Raji (cell line): ENCODE measurements around the gene NACA.

ENCODE experiments used
- POLR2A ChIP-seq: IDR thresholded peaks from 2 replicates; pipeline ENCODE4 v1.6.1; 2011; ENCODE audit warnings: low read depth, low read length, control low read depth; ENCODE audit not compliant: insufficient read depth

The NACA gene

DNA sequence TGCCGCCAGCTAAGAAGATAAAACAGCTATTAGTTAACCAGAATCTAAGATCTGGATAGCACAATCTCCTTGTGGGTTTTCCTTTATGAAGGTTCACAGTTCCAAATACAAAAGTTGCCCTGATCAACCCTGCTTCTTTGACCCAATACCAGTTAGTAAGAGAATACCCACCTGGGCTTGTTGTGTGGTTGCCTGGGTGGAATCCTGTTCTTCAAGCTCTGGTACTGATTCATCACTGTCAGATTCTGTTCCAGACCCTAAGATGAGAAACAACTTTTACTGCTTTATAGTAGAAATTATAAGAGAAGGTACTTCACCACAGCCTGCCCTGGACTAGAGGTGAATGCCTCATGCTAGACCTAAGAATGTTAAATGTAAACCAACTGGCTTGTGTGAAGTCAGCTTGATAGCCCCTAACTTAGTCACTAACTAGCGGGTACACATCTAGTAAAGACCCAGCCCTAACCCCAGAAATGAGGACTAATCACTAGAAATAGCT is 10.6 kb downstream of the NACA start:
- no peak for TF ChIP-seq POLR2A

DNA sequence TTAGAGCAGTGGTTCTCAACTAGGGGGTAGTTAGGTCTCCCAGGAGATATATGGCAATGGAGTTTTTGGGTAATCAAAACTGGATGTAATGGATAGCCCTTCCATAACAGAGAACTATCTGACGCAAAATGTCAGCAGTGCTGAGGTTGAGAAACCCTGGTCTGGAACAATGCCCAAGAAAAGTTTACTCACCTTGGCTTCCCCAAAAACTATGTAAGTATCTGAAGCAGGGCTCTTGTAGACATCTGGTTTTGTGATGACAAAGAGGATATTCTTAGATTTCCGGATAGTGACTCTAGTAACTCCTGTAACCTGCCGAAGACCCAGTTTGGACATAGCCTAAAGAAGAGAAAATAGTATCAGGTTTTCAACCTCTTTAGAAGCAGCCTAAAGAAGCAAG is 11.8 kb downstream of the NACA start:
- TF ChIP-seq POLR2A, result no peak

DNA sequence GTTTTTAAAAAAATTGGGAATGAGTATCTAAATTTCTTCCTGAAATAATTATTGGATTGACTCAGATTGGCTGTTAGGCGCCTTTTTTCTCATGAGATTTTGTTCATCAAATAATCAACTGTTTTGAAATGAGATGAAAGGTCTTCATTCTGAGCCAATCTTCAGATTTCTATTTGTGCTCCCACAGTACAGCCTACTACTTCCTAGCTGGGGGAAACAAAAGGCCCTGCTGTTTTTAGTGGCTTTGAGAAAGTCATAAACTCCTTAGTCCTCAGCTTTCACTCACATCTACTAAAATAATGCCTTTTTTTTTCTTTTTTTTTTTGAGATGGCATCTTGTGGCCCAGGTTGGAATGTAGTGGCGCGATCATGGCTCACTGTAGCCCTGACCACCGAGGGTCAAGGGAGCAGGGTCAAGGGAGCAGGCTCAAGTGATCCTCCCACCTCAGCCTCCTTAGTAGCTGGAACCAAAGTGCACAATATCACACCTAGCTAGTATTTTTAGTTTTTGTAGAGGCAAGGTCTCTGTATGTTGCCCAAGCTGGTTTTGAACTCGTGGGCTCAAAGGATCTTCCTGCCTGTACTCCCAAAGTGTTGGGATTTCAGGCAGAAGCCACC is 15.2 kb downstream of the NACA start:
- TF ChIP-seq POLR2A, result no peak

DNA sequence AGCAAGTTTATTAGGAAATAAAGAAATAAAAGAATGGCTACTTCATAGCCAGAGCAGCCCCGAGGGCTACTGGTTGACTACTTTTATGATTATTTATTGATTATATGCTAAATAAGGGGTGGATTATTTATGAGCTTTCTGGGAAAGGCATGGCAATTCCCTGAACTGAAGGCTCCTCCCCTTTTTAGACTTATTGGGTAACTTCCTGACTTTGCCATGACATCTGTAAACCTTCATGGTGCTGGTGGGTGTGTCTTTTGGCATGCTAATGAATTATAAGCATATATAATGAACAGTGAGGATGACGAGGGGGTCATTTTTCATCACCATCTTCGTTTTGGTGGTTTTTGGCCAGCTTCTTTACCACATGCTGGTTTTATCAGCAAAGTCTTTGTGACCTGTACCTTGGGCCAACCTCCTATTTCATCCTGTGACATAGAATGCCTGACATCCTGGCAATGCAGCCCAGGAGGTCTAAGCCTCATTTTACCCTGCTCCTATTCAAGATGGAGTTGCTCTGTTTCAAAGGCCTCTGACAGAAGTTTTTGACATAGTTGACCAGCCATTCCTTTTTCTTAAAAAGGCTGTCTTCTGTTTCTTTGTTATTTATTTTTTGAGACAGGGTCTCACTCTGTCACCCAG is 26.0 kb downstream of the NACA start:
- no peak for TF ChIP-seq POLR2A

DNA sequence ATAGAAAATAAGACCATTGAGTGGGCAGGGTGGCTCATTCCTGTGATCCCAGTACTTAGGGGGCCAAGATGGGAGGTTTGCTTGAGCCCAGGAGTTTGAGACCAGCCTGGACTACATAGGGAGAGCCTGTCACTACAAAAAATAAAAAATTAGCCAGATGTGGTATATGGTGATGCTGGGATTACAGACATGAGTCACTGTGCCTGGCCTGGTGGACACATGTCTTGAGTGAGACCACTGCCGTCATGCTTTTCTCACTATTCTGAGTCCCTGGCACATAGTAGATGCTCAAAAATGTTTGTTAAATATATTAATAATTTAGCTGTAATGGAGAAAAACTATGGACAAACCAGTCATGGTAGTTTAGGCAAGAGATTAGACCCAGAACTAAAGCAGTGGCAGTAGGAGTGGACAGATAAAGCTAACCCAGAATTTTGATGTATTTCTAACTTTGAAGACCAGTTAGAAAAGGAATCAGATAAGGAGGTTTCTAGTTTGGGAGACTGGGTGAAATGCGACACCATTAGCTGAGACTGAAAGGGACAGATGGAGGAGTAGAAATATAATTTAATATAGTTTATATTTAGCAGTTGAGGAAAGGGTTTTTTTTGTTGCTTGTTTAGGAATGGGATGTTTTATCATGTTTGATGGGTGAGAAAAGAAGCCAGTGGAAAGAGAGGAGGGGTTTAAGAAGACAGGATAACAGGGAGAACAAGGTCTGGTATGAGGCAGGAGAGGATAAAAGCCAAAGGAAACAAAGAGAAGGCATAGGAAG is 29.6 kb downstream of the NACA start:
- no peak for TF ChIP-seq POLR2A

DNA sequence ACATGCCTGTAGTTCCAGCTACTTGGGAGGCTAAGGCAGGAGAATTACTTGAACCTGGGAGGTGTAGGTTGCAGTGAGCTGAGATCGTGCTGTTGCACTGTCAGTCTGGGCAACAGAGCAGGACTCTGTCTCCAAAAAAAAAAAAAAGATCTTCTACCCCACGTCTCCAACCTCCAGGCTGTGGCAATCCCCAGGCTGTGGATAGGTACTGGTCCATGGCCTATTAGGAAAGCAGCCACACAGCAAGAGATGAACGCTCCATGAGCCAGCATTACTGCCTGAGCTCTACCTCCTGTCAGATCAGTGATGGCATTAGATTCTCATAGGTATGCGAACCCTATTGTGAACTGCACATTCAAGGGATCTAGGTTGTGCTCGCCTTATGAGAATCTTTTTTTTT is 30.9 kb downstream of the NACA start:
- no peak for TF ChIP-seq POLR2A

DNA sequence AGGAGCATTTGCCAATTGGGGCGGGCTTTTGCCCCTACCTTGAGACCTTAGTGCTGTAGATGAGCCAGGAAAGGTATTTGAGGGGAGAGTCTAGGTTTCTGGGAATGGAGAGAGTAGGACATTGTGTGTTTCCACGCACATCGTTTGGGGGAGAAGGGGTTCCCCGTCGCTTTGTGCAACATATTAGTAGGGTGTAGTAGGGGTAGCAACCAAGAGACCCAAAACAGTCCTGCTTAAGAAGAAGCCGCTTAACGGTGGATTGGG is 36.3 kb downstream of the NACA start:
- TF ChIP-seq POLR2A, result no peak

DNA sequence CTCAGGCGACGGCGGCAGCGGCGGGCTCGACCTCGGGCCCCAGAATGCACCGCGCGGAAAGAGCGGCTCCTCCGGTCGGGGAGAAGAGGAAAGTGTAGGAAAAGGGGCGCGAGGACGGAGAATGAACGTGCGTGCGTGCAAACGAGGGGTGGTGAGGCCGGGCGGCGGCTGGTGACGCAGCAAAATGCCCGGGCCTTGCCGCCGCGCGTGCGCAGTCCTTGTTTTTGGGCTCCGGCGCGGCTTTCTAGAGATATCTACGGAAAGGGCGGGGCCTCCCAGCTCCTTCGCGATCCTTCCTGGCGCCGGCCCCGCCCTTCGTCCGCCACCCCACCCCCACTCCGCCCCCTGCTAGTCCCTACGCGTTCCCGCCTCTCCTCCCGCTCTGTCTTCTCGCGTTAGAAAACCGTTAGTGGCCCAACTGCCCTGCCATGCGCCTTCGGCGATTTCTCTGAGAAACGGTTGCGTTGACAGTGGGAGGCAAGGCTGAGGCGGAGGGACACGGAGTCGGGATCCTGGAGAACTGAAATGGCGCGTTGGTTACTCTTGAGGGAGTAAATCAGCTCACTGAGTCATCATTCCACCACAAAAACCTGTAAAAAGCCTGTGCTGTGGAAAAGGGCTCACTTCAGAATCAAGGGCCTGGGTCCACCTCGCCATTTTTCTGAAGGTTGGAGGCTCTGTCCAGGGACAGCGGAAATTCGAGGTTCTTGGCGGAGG is 36.8 kb downstream of the NACA start, which contains the start of gene PTGES3:
TSS of gene PTGES3 (minus strand) at position 156 of the 717 bp plus-strand sequence. CDS start 285 bp downstream, outside the sequence.
- TF ChIP-seq POLR2A, result peak; percentile 93

DNA sequence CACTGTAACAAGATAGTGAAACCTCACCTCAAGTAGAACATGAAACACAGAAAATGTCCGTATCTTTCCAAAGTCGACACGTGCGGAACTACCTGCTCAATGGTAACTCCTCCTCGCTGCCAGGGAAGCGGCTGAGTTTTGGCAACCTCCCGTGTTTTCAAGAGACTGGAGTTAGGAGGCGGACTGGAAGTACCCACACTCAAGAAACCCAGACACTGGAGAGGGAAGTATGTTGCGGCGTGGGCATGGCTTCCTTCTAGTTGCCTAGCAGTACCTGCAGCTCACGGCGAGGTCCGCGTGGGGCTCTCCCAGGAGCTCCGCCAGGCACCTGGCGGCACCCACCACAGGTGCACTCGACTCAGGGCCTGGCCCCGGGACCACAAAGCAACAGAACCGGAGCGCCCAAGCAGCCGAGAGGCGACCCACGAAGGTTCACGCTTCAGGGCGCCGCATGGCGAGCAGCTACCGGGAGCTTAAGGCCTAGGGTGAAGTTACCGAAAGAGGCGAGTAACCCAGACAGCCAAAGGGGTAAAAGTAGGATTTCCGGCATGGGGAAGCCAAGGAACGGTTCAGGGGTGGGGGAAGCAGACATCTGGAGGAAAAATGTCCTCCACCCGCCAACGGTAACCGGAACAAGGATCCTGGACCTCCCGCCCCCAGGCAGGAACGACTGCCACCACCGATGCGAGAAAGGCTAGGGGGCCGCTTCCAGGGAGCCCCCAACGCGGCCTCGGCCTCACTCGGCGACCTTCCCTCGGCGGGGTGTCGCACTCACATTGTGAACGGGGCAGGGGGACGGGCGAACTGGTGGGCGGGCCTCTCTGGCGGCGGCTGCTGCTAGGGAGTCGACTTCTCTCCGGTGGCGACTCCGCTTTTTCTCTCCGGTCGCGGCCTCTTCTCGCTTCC is 37.6 kb downstream of the NACA start:
- TF ChIP-seq POLR2A, result peak; percentile 28; the same call in 1 of the 2 replicates

DNA sequence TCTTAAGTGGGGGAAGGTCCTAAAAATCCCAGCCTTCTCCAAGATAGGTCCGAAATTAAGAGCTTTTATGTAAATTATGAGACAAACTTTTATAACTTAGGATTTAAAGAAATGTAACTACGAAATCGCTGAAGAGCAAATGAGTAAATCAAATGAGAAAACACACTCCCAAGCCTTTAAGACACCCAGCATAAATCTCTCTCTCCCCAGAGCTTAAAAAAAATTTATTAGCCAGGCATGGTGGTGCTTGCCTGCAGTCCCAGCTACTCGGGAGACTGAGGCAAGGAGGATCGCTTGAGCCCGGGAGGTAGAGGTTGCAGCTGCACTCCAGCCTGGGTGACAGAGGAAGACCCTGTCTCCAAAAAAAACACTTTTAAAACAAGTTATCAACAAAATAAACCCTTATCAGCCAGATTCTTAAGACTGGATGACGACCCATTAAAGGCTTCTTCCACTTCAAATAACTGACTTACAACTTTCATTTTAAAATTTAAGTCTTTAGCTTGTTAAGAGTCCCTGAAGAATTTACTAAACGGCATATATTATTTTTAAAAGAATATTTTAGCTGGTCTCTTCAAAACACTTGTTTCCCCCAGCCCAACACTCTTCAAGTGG is 40.2 kb downstream of the NACA start:
- TF ChIP-seq POLR2A, result no peak

DNA sequence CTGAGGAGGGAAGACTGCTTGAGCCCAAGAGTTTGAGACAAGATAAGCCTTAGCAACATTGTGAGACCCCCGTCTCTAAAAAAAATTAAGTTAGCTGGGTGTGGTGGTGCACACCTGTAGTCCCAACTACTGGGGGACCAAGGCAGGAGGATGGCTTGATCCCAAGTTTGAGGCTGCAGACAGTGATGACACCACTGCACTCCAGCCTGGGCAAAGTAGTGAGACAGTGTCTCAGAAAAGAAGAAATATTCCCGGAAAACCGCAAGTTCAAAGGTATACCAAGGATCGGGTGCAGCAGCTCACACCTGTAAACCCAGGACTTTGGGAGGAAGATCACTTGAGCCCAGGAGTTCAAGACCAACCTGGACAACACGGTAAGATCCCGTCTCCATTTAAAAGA is 42.8 kb downstream of the NACA start:
- no peak for TF ChIP-seq POLR2A

DNA sequence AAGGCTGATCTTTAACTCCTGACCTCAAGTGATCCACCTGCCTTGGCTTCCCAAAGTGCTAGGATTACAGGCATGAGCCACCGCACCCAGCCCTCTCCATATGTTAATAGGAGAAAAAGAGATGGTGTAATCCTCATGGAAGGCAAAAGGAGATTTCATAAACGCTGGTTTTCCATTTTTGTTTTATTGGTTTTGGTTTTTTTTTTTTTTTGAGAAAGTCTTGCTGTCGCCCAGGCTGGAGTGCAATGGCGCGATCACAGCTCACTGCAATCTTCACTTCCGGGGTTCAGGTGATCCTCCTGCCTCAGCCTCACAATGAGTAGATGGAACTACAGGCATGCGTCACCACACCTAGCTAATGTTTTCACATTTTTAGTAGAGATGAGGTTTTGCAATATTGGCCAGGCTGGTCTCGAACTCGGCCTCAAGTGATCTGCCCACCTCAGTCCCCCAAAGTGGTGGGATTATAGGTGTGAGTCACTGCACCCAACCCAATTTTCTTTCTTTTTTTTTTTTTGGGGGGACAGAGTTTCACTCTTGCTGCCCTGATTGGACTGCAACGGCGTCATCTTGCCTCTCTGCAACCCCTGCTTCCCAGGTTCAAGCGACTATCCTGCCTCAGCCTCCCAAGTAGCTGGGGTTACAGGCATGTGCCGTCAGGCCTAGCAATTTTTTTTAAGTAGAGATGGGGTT is 45.1 kb downstream of the NACA start:
- no peak for TF ChIP-seq POLR2A

DNA sequence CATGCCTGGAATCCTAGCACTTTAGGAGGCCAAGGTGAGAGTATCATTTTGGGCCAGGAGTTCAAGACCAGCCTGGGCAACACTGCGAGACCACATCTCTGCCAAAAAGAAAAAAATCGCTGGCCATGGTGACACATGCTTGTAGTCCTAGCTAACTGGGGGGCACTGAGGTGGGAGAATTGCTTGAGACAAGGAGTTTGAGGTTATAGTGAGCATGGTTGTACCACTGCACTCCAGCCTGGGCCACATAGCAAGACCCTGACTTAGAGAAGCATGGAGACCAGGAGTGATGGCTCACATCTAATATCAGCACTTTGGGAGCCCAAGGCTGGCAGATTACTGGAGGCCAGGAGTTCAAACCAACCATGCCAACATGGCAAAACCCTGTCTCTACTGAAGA is 46.2 kb downstream of the NACA start:
- no peak for TF ChIP-seq POLR2A
